WTC11 (cell line): Measurements from ENCODE around the gene KCNMA1.

ENCODE experiments used
- ATF2 ChIP-seq: sonication (generic); formaldehyde crosslinking; IDR thresholded peaks from 2 replicates; pipeline ENCODE4 v1.8.1; 2022; ENCODE audit warnings: low read depth, missing genetic modification reagents, borderline replicate concordance
- TP53 ChIP-seq: sonication (generic); formaldehyde crosslinking; IDR thresholded peaks from 2 replicates; pipeline ENCODE4 v1.8.1; 2023; ENCODE audit warnings: mild to moderate bottlenecking, missing genetic modification reagents
- ZNF121 ChIP-seq: sonication (generic); formaldehyde crosslinking; IDR thresholded peaks from 2 replicates; pipeline ENCODE4 v1.8.0; 2023; ENCODE audit warnings: missing genetic modification reagents
- TF ChIP-seq, protein P1 (sequence below): fragments of 200-600 bp; IDR thresholded peaks from 2 replicates; pipeline ENCODE4 v1.8.0; 2022; ENCODE audit warnings: antibody characterized with exemption
- TF ChIP-seq, protein P2 (sequence below): sonication (generic); formaldehyde crosslinking; conservative IDR thresholded peaks from 2 replicates; pipeline ENCODE4 v1.8.1; 2022; ENCODE audit warnings: mild to moderate bottlenecking, missing genetic modification reagents
- TF ChIP-seq, protein P3 (sequence below): sonication (generic); formaldehyde crosslinking; IDR thresholded peaks from 2 replicates; pipeline ENCODE4 v1.8.0; 2022; ENCODE audit warnings: mild to moderate bottlenecking, missing genetic modification reagents
- TF ChIP-seq, protein P4 (sequence below): sonication (generic); formaldehyde crosslinking; IDR thresholded peaks from 2 replicates; pipeline ENCODE4 v1.8.1; 2023; ENCODE audit warnings: mild to moderate bottlenecking, missing genetic modification reagents, borderline replicate concordance

GRCh38 chr10:77431209-77431611, 206.4 kb downstream of the KCNMA1 start:
- TF ChIP-seq, protein P1, sequence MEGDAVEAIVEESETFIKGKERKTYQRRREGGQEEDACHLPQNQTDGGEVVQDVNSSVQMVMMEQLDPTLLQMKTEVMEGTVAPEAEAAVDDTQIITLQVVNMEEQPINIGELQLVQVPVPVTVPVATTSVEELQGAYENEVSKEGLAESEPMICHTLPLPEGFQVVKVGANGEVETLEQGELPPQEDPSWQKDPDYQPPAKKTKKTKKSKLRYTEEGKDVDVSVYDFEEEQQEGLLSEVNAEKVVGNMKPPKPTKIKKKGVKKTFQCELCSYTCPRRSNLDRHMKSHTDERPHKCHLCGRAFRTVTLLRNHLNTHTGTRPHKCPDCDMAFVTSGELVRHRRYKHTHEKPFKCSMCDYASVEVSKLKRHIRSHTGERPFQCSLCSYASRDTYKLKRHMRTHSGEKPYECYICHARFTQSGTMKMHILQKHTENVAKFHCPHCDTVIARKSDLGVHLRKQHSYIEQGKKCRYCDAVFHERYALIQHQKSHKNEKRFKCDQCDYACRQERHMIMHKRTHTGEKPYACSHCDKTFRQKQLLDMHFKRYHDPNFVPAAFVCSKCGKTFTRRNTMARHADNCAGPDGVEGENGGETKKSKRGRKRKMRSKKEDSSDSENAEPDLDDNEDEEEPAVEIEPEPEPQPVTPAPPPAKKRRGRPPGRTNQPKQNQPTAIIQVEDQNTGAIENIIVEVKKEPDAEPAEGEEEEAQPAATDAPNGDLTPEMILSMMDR: no peak
- TF ChIP-seq ZNF121 (no peak), TP53 (CRISPR knock-in tag) (no peak), ATF2 (CRISPR knock-in tag) (no peak)
- TF ChIP-seq, protein P2, sequence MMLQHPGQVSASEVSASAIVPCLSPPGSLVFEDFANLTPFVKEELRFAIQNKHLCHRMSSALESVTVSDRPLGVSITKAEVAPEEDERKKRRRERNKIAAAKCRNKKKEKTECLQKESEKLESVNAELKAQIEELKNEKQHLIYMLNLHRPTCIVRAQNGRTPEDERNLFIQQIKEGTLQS (CRISPR knock-in tag): no peak
- TF ChIP-seq, protein P3, sequence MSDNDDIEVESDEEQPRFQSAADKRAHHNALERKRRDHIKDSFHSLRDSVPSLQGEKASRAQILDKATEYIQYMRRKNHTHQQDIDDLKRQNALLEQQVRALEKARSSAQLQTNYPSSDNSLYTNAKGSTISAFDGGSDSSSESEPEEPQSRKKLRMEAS (CRISPR knock-in tag): no peak
- TF ChIP-seq, protein P4, sequence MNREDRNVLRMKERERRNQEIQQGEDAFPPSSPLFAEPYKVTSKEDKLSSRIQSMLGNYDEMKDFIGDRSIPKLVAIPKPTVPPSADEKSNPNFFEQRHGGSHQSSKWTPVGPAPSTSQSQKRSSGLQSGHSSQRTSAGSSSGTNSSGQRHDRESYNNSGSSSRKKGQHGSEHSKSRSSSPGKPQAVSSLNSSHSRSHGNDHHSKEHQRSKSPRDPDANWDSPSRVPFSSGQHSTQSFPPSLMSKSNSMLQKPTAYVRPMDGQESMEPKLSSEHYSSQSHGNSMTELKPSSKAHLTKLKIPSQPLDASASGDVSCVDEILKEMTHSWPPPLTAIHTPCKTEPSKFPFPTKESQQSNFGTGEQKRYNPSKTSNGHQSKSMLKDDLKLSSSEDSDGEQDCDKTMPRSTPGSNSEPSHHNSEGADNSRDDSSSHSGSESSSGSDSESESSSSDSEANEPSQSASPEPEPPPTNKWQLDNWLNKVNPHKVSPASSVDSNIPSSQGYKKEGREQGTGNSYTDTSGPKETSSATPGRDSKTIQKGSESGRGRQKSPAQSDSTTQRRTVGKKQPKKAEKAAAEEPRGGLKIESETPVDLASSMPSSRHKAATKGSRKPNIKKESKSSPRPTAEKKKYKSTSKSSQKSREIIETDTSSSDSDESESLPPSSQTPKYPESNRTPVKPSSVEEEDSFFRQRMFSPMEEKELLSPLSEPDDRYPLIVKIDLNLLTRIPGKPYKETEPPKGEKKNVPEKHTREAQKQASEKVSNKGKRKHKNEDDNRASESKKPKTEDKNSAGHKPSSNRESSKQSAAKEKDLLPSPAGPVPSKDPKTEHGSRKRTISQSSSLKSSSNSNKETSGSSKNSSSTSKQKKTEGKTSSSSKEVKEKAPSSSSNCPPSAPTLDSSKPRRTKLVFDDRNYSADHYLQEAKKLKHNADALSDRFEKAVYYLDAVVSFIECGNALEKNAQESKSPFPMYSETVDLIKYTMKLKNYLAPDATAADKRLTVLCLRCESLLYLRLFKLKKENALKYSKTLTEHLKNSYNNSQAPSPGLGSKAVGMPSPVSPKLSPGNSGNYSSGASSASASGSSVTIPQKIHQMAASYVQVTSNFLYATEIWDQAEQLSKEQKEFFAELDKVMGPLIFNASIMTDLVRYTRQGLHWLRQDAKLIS (CRISPR knock-in tag): no peak
